Stimulated activated CD8-positive, alpha-beta memory T cell treated with anti-CD3 and anti-CD28 coated beads, Interleukin-4, amount 100 ng/mL, for 48 hours (primary cell): Measurements from ENCODE around the gene CBLN1.
"Not testable (repeated sequence)": the region's sequence is repeated elsewhere in the genome, so short reads cannot be mapped to it uniquely, and the experiment has no call there.

Experiments used
- DNase-seq: peaks from one replicate; pipeline ENCODE4 v3.0.0-alpha.2; 2020

The CBLN1 gene

GRCh38 chr16:49277386-49277742 lies 4.3 kb downstream of the CBLN1 start:
- DNase-seq = no peak

DNA sequence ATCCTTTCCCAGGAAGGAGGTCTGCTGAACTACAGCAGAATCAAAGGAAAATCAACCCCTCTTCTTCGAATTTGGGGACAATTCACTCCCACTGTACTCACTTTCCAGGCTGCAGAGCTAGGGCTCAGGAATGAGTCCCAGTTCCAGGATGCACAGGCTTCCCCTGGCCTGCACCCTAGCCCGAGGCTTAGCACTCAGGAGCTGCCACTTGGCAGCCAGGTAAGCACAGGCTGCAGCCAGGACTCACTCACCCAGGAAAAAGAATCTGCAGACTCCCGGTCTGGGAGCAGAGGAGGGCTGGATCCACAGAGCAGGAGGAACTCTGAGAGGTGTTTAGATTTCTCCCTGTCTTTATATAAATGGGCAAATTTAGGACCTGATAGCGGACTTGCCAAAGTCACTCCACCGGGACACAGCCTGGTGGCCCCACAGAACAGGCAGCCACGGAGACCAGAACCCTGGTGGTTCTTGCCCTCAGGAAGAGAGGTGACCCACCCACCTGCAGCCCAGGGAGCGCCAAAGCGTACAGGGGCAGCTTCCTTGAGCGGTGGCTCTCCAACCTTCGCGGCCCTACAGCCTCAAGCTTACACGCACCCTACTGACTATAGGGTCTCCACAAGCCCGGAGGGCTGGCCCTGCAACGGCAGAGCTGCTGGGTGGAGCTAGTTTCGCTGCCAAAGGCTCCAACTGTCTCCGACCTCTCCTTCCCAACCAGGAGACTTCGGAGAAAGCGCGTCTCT lies 4.8 kb downstream of the CBLN1 start:
- no peak for DNase-seq

- DNase-seq = no peak
These were observed 5.8 kb downstream of the CBLN1 start for GRCh38 chr16:49275870-49276269.

DNA sequence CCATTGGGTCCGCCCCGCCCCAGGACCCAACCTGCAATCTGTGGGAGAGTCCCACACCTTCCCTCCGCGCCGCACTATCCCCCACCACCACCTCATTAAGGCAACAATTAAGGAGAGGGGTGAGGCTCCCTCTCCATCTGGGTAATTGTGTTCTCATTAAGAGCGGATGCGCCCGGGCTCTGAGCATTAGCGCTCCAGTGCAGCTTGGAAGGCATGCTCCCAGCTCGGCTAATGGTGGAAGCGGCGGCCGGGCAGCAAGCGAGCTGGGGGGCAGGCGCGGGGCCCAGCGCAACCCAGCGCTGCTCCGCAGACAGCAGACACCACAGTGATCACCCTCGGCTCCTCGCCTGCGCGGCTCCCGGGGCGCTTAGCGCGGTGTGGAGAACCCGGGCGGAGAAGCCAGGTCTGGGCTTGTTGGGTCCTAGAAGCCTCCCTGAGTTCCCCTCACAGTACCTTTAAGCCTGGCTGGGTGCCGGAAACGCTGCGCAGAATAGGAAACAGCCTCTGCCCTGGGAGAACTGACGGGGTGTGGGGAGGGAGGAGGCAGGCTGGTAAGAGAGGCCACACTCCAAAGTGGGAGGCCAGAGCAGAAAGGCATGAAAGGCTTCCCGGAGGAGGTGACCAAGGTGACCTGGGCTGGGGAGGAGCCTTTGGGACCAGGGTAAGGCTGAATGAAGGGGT lies 6.4 kb downstream of the CBLN1 start:
- no peak for DNase-seq

- DNase-seq = no peak
These were observed 7.0 kb downstream of the CBLN1 start for GRCh38 chr16:49274591-49274990.

- DNase-seq = no peak
These were observed 7.9 kb downstream of the CBLN1 start for GRCh38 chr16:49273771-49274170.

GRCh38 chr16:49271363-49271762 lies 10.3 kb downstream of the CBLN1 start:
- no peak for DNase-seq

DNA sequence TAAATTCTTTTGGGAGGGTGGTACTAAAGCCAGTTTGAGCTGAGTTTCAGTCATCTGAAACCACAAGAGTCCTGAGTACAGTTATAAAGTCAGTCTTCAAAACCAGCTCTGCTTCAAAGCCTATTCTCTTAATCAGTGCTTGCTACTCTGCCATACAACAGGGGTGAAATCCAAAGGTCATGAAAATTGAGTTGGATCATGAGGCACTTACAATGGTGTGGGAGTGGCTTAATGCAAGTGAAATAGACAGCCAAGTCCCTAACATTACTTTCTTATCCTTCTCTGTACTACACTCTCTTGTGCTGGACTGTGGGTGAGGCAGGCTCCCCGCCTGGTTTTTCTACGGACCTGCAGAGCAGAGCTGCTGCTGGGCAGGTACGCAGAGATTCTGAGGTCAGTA lies 12.4 kb downstream of the CBLN1 start:
- no peak for DNase-seq

DNA sequence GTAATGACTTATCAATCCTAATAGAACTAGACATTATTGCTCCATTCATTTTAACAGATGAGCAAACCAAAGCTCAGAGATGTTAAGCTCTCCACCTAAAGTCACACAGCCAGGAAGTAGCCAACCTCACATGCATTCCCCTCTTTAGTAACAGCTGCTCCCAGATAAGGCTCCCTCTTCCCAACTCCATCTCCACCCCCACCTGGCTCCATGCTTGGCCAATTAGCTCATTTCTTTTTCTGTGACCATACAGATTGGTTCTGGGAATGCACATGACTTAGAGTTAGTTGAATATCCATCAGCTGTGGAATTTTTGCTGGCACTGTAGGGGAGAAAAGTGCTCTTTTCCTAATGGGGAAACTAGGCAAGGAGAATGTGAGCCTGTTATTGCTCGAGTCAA lies 13.0 kb downstream of the CBLN1 start:
- no peak for DNase-seq

DNA sequence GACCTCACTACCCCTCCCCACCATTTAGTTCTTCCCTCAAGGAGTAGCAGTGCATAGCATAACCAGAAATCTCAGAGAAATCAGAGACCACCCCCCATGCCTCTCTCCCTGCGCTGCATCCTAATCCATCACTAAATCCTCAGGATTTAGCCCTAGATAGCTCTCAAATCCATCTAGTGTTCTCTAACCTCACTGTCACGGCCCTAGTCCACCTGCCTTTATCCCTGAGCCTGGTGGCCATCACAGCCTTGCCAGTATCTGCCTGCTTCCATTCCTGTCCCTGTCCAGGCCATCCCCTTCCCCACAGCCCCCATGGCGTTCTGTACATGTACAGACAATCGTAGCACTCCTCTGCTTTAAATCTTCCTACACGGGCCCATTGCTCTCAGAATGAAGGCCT lies 19.1 kb downstream of the CBLN1 start:
- DNase-seq = no peak

GRCh38 chr16:49261930-49262329 lies 19.7 kb downstream of the CBLN1 start:
- no peak for DNase-seq

DNA sequence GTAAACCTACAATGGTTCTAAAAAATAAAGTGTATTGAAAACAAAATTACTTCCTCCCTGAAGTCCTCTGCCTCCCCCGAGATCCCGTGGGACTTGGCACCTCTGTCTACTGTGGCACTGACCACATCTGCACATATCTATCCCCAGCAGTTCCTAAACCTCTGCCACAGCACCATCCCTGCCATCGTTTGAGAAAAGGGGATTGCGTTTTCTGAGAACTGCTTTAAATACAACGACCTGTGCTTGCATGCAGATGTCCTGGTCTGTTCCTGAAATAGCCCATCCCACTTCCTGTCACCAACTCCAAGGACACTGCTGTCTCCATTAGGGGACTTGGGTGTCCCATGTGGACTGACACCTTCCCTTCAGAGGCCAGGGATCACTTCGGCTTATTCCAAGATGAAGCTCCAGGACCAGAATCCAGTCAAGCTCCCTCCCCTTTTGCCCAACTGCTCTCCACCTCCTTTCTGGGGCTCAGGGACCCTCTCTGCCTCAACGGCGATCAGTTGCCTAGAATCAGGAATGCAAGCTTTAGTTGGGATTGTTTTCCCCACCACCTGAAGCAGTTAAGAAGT lies 20.6 kb downstream of the CBLN1 start:
- no peak for DNase-seq

DNA sequence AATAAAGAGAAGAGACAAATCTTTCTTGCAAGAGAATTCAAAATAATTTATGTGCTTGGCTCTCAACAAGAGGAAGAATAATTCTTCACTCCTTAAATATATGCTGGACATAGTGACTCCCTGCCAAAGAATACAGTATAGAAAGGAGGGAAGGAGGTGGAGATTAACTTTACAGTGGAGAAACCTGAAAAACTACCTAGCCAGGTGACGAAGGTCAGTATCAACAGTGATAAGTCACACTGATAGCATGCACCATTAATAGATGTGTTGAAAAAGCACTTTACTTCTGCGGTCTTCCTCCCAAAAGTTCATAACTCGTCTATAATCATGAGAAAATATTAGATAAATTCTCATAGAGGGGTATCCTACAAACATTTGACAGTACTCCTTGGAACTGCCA lies 21.4 kb downstream of the CBLN1 start:
- no peak for DNase-seq

DNA sequence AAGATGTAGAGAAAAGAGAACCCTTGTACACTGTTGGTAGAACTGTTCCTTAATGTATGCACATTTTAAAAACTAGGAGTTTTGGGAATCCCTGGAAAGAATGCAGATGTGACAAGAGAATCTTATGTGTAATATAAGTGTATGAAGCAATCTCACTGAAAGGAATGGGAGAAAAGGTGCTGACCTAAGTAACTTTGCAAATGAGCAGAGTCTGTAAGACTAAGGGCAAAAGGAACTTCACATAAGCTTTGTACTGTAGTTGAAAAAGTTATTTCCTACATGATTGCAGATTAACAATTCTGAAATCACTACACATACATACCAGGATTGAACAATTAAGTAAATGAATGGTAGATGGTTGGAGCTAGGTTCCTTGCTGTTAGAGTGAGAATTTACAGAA lies 22.3 kb downstream of the CBLN1 start:
- DNase-seq = no peak

GRCh38 chr16:49250689-49251088 lies 30.9 kb downstream of the CBLN1 start:
- no peak for DNase-seq

GRCh38 chr16:49248227-49248626 lies 33.4 kb downstream of the CBLN1 start:
- no peak for DNase-seq

DNA sequence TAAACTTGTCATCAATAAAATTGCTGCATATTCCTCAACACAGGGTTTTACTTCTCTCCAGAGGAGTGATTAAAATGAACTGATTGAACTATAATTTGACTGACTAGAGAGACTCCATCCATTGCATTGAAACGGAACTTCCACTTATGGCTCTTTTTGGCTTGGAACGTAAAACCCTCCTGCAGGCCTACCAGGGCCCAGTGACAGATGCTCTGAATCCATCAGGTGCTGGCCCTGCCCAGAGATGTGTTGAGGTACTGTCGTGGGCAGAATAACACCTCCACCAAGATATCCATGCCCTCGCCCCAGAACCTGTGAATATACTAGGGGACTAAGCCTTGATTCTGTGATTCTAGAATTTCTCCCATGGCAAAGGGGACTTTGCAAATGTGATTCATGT lies 45.4 kb downstream of the CBLN1 start:
- DNase-seq = no peak

- DNase-seq = not testable (repeated sequence)
These were observed 53.3 kb downstream of the CBLN1 start for GRCh38 chr16:49228335-49228734.
